Progenitor cell of endocrine pancreas (in vitro differentiated cells): ENCODE data around the gene SZT2. TPM values are rescaled to one million over a fixed set of nuclear protein-coding genes. Genes with fewer than 3 reads are reported as not detected.
"Not testable (repeated sequence)": the region's sequence is repeated elsewhere in the genome, so short reads cannot be mapped to it uniquely, and the experiment has no call there.

Experiments
- DNase-seq: peaks from one replicate; pipeline ENCODE4 v3.0.0; 2021; ENCODE audit warnings: low spot score; ENCODE audit not compliant: unreplicated experiment
- H3K27ac Mint-ChIP-seq: 2 replicates; pipeline ENCODE4 v1.8.0; 2021; ENCODE audit warnings: mild to moderate bottlenecking, moderate library complexity, mixed read lengths
- H3K27me3 Mint-ChIP-seq: 2 replicates; pipeline ENCODE4 v1.8.0; 2021; ENCODE audit warnings: mixed read lengths
- H3K36me3 Mint-ChIP-seq: 2 replicates; pipeline ENCODE4 v1.8.0; 2022; ENCODE audit warnings: mixed read lengths; ENCODE audit not compliant: insufficient read depth
- H3K4me1 Mint-ChIP-seq: 2 replicates; pipeline ENCODE4 v1.8.0; 2021; ENCODE audit warnings: low read depth, mixed read lengths
- H3K4me3 Mint-ChIP-seq: 2 replicates; pipeline ENCODE4 v1.8.0; 2021; ENCODE audit warnings: low read depth, mild to moderate bottlenecking, moderate library complexity, mixed read lengths
- H3K9me3 Mint-ChIP-seq: 2 replicates; pipeline ENCODE4 v1.8.0; 2021; ENCODE audit warnings: low read depth, mixed read lengths
- total RNA-seq: library from RNA; stranded (reverse); gene quantifications from 2 replicates; pipeline ENCODE4 v1.2.1, GENCODE V29; 2021
- TF ChIP-seq, protein P1 (sequence below): fragments of 200-600 bp; sonication (generic); IDR thresholded peaks from one replicate; pipeline ENCODE4 v1.5.0; 2021; ENCODE audit warnings: antibody characterized with exemption, mild to moderate bottlenecking; ENCODE audit not compliant: unreplicated experiment

Gene SZT2
- total RNA-seq, 1 donor from 2014 or later = 75.4 TPM

DNA sequence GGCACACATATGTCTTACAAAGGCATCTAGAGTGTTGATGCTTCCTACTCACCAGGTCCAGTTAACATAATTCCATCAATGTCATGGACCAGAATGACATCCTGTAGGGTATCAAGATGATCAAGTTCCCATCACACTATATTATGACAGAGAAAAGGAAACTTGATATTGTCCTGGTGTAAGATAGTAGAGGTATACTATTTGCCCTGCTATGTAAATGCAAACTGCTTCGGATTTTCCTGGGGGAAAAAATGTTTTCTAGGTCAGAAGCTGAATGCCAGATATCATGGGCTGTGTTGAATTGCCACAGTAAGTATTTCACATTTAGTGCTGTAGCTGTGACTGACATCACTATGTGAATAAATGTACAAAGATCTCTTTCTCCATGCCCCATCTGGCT lies 80.2 kb downstream of the SZT2 start:
- H3K4me1 Mint-ChIP-seq = peaks cover 18% of the 10 kb centered on the region
- no peaks in the 10 kb centered on the region for H3K36me3 Mint-ChIP-seq
- H3K9me3 Mint-ChIP-seq = no peaks in the 10 kb centered on the region
- TF ChIP-seq, protein P1, sequence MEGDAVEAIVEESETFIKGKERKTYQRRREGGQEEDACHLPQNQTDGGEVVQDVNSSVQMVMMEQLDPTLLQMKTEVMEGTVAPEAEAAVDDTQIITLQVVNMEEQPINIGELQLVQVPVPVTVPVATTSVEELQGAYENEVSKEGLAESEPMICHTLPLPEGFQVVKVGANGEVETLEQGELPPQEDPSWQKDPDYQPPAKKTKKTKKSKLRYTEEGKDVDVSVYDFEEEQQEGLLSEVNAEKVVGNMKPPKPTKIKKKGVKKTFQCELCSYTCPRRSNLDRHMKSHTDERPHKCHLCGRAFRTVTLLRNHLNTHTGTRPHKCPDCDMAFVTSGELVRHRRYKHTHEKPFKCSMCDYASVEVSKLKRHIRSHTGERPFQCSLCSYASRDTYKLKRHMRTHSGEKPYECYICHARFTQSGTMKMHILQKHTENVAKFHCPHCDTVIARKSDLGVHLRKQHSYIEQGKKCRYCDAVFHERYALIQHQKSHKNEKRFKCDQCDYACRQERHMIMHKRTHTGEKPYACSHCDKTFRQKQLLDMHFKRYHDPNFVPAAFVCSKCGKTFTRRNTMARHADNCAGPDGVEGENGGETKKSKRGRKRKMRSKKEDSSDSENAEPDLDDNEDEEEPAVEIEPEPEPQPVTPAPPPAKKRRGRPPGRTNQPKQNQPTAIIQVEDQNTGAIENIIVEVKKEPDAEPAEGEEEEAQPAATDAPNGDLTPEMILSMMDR = no peak
- no peak for DNase-seq
- H3K27me3 Mint-ChIP-seq = no peaks in the 10 kb centered on the region
- no peak overlapping the region for H3K27ac Mint-ChIP-seq
- H3K4me3 Mint-ChIP-seq = no peak overlapping the region

DNA sequence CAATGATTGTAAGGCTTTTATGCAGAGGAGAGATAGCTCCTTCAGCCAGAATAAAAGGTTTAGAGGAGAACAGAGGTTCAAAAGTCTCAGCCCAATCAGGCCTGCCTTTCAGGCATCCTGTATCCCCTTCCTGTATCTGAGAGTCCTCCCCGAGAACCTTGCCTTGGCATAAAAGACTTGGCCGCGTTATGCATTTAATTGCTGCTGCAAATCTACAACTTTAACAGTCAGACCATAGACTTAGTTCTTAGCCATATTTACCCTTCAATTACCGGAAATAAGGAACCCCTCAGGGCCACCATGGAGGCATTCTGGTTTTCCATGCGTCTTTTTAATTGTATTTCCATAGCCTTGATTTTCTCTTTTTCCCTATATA lies 82.4 kb downstream of the SZT2 start:
- Mint-ChIP-seq H3K9me3 (peaks cover 3% of the 10 kb centered on the region), H3K36me3 (no peaks in the 10 kb centered on the region), H3K4me1 (peaks cover 6% of the 10 kb centered on the region), H3K27me3 (no peaks in the 10 kb centered on the region), H3K4me3 (no peak overlapping the region), H3K27ac (peak overlapping the region; percentile 96)
- TF ChIP-seq, protein P1 = no peak
- no peak for DNase-seq

DNA sequence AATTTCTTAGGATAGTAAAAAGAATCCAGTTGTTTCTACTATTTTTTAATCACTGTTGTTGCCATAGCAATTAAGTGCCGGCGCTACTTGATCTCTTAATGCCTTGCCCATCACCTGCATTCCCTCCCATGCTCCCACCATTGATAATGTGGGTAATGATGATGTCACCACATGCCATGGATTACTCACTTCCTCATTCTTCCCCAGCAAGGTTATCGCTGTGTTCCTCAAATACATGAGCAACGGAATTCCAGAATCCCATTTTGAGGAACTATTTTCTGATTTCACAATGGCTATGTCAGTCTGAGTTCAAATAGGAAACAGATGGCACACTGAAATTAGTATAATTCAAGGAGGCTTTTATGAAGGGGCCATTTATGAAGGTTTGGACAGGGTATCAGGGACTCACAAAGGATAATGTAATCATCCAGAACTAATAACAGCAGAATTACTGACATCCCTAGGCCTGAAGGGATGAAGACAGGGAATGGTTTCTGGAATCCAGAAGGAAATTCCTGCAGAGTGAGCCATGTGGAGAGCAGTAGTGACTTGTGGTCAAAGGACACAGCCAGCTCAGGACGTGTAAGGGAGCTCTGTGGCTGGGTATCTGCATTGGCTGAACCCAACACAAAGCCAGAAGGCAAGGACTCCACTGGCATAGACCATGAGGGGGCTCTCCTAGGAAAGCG lies 82.9 kb downstream of the SZT2 start:
- not testable (repeated sequence) for H3K27me3 Mint-ChIP-seq

DNA sequence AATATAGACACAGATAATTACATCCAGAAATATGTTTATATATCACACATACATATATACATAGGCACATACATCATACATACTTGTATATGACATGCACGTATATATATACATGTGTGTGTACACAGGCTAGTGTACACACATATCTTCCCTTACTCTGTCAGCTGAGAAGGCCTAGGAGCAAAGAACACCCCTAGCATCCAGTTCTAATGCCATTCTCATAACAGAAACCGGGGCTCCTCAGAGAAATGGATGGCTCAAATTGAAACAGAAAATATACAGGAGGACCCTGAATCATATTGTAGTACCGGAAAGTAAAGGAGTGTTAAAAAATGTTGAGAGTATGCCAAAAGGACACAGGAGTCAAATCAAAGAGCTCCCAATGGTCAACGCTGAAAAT lies 83.8 kb downstream of the SZT2 start:
- H3K36me3 Mint-ChIP-seq = no peaks in the 10 kb centered on the region
- H3K27me3 Mint-ChIP-seq = no peaks in the 10 kb centered on the region
- peaks cover 6% of the 10 kb centered on the region for H3K4me1 Mint-ChIP-seq
- no peak for DNase-seq
- H3K9me3 Mint-ChIP-seq = peaks cover 3% of the 10 kb centered on the region
- no peak overlapping the region for H3K4me3 Mint-ChIP-seq
- TF ChIP-seq, protein P1 = no peak
- no peak overlapping the region for H3K27ac Mint-ChIP-seq

More for the DNA sequence above, 82.9 kb downstream of the SZT2 start:
- not testable (repeated sequence) for H3K4me3 Mint-ChIP-seq, H3K4me1 Mint-ChIP-seq, H3K36me3 Mint-ChIP-seq, H3K9me3 Mint-ChIP-seq, DNase-seq
- peak overlapping the region; percentile 96 for H3K27ac Mint-ChIP-seq

DNA sequence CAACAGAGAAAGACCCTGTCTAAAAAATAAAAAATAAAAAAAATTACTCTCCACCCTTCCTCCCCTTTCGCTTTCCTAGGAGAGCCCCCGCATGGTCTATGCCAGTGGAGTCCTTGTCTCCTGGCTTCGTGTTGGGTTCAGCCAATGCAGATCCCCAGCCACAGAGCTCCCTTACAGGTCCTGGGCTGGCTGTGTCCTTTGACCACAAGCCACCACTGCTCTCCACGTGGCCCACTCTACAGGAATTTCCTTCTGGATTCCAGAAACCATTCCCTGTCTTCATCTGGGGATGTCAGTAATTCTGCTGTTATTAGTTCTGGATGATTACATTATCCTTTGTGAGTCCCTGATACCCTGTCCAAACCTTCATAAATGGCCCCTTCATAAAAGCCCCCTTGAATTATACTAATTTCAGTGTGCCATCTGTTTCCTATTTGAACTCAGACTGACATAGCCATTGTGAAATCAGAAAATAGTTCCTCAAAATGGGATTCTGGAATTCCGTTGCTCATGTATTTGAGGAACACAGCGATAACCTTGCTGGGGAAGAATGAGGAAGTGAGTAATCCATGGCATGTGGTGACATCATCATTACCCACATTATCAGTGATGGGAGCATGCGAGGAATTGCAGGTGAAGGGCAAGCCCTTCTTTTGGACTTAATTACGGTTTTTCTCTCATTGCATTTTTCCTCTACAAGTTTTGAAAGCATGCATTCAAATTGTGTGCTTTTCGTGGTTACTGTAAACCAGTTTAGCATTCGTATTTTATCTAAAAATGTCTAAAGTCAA lies 86.1 kb downstream of the SZT2 start:
- peak overlapping the region; percentile 88 for H3K27ac Mint-ChIP-seq
- not testable (repeated sequence) for H3K4me3 Mint-ChIP-seq

DNA sequence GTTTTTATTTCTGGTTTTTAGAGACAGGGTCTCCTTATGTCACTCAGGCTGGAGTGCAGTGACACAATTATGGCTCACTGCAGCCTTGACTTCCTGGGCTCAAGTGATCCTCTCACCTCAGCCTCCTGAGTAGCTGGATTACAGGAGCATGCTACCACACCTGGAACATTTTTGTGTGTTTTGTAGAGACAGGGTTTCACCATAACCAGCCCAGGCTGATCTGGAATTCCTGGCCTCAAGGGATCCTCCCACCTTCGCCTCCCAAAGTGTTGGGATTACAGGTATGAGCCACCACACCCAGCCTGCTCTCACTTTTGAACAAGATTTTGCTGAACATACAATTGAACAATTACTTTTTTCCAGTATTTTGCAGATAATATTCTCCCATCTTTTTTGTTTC lies 88.0 kb downstream of the SZT2 start:
- Mint-ChIP-seq H3K4me3 (no peak overlapping the region), H3K27me3 (no peaks in the 10 kb centered on the region), H3K4me1 (peaks cover 2% of the 10 kb centered on the region), H3K9me3 (peaks cover 6% of the 10 kb centered on the region), H3K27ac (no peak overlapping the region), H3K36me3 (no peaks in the 10 kb centered on the region)
- TF ChIP-seq, protein P1 = no peak
- no peak for DNase-seq

More for the DNA sequence above, 86.1 kb downstream of the SZT2 start:
- not testable (repeated sequence) for DNase-seq, H3K9me3 Mint-ChIP-seq, H3K36me3 Mint-ChIP-seq, H3K27me3 Mint-ChIP-seq, H3K4me1 Mint-ChIP-seq
